ENCODE results near the gene GRAMD1B.

Gene GRAMD1B

GRCh38 chr11:123409456-123410217 lies 20.4 kb upstream of the GRAMD1B start:
- DNase-seq (ENCODE audit: low read depth in 2 of 2): no peak

GRCh38 chr11:123410218-123410549 lies 19.9 kb upstream of the GRAMD1B start:
- no peak for DNase-seq (ENCODE audit: low read depth in 2 of 2)

GRCh38 chr11:123413636-123414035 lies 16.4 kb upstream of the GRAMD1B start:
- DNase-seq (ENCODE audit: low read depth in 2 of 2): no peak

- DNase-seq (ENCODE audit: low read depth in 2 of 2): no peak
These were observed 13.5 kb upstream of the GRAMD1B start for GRCh38 chr11:123416566-123416965.

GRCh38 chr11:123418351-123419114 lies 11.5 kb upstream of the GRAMD1B start:
- DNase-seq (ENCODE audit: low read depth in 2 of 2): no peak

- no peak for DNase-seq (ENCODE audit: low read depth in 2 of 2)
These were observed 10.2 kb upstream of the GRAMD1B start for GRCh38 chr11:123419731-123420452.

GRCh38 chr11:123421589-123421988 lies 8.5 kb upstream of the GRAMD1B start:
- no peak for DNase-seq (ENCODE audit: low read depth in 2 of 2)

GRCh38 chr11:123425367-123425766 lies 4.7 kb upstream of the GRAMD1B start:
- no peak for DNase-seq (ENCODE audit: low read depth in 2 of 2)

- DNase-seq (ENCODE audit: low read depth in 2 of 2): no peak
These were observed 3.3 kb upstream of the GRAMD1B start for GRCh38 chr11:123426789-123427188.

GRCh38 chr11:123427405-123427804 lies 2.7 kb upstream of the GRAMD1B start:
- DNase-seq (ENCODE audit: low read depth in 2 of 2): no peak

GRCh38 chr11:123428116-123428715 lies 1.9 kb upstream of the GRAMD1B start:
- no peak for DNase-seq (ENCODE audit: low read depth in 2 of 2)

GRCh38 chr11:123429336-123429735 lies 733 bp upstream of the GRAMD1B start:
- DNase-seq (ENCODE audit: low read depth in 2 of 2): no peak

GRCh38 chr11:123430721-123431497 lies 840 bp downstream of the GRAMD1B start:
- DNase-seq (ENCODE audit: low read depth in 2 of 2): peak; percentile 14 to 19

- DNase-seq (ENCODE audit: low read depth in 2 of 2): no peak
These were observed 1.6 kb downstream of the GRAMD1B start for GRCh38 chr11:123431619-123432018.

GRCh38 chr11:123434262-123434661 lies 4.2 kb downstream of the GRAMD1B start:
- DNase-seq (ENCODE audit: low read depth in 2 of 2): no peak

- no peak for DNase-seq (ENCODE audit: low read depth in 2 of 2)
These were observed 4.8 kb downstream of the GRAMD1B start for GRCh38 chr11:123434911-123435310.

GRCh38 chr11:123437236-123437979 lies 7.3 kb downstream of the GRAMD1B start:
- no peak for DNase-seq (ENCODE audit: low read depth in 2 of 2)

- DNase-seq (ENCODE audit: low read depth in 2 of 2): no peak
These were observed 8.1 kb downstream of the GRAMD1B start for GRCh38 chr11:123438131-123438627.

GRCh38 chr11:123439616-123440015 lies 9.5 kb downstream of the GRAMD1B start:
- no peak for DNase-seq (ENCODE audit: low read depth in 2 of 2)

GRCh38 chr11:123441161-123441560 lies 11.1 kb downstream of the GRAMD1B start:
- DNase-seq (ENCODE audit: low read depth in 2 of 2): no peak
